NOMO-1 treated with dmso at 0.1 percent for 144 hours (cell line): Measurements from ENCODE around the gene ZCCHC18.

Experiments used
- DNase-seq: peaks from one replicate; lab custom pipeline; 2025; ENCODE audit not compliant: unreplicated experiment; lab: John Stamatoyannopoulos, UW

The ZCCHC18 gene

GRCh38 chrX:104130808-104131207 lies 18.5 kb downstream of the ZCCHC18 start:
- no peak for DNase-seq

- DNase-seq = no peak
Measured at GRCh38 chrX:104134583-104135261, 22.4 kb downstream of the ZCCHC18 start.

DNA sequence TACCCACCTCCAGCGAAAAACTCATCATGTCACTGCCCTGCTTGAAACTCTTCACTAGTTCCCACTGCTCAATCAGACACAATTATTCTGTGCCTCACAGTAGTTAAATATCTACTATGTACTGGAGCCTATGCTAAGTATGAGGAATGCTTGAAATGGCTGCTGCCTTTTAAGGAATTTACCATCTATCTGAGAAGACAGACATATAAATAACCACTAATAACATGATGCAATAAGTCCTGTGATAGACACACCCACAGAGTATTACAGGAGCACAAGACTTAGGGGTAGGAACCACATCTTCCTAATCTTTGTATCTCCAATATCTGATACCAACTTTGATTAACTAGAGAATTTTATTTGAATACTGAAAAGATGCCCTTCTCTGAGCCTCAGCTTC lies 23.4 kb downstream of the ZCCHC18 start:
- DNase-seq = no peak

DNA sequence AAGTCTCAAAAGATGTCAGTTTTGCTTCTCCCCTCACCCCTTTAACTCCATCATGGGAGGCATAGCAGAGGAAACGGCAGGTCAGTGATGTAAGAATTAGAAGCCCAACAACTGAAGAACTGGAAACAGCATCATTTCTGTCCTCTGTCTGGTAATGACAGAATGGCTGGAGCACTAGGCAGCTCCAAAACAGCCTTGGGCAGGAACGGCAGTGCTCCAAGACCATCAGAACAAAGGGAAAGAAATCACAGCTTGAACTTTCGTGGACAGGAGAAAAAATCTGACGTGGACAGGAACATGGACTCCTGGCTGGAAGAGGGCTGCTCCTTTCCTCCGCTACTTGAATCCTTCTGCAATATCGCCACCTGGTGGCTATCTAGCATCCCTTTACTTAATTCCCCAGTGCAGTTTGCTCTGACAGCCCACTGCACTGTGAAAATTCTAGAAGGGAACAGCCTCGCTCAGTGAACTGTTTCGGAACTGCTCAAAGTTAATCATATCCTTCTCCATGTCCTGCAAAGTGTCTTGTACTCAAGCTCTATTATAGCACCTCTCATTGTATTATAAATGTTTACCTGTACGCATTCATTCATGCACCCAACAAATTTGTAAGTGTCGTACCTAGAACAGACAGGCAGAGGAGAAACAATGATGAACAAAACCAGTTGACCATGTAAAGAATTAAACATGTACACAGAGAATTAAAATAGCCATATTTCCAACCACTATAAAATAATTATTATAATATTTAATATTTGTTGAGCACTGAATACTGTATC lies 24.1 kb downstream of the ZCCHC18 start:
- DNase-seq = no peak

- no peak for DNase-seq
Measured at GRCh38 chrX:104137496-104137895, 25.2 kb downstream of the ZCCHC18 start.

GRCh38 chrX:104141087-104141760 lies 28.9 kb downstream of the ZCCHC18 start:
- DNase-seq = no peak

DNA sequence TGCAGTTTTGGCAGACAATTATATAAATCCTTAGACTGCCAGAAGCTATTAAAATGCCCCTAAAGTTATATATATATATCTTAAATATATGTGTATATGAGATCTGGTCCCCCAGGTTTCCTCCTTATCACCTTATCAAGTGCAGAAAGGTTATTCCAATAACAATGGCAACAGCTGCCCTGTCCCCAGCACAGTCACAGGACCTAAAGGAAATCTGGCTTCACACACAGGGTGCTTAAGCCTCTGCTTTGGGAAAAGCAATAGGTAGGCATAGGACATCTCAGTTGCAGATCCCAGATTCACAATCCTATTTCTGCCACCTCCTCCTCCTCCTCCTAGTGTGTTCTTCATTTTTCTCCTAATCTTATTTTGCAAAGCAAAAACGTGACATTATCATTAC lies 38.7 kb downstream of the ZCCHC18 start:
- no peak for DNase-seq

DNA sequence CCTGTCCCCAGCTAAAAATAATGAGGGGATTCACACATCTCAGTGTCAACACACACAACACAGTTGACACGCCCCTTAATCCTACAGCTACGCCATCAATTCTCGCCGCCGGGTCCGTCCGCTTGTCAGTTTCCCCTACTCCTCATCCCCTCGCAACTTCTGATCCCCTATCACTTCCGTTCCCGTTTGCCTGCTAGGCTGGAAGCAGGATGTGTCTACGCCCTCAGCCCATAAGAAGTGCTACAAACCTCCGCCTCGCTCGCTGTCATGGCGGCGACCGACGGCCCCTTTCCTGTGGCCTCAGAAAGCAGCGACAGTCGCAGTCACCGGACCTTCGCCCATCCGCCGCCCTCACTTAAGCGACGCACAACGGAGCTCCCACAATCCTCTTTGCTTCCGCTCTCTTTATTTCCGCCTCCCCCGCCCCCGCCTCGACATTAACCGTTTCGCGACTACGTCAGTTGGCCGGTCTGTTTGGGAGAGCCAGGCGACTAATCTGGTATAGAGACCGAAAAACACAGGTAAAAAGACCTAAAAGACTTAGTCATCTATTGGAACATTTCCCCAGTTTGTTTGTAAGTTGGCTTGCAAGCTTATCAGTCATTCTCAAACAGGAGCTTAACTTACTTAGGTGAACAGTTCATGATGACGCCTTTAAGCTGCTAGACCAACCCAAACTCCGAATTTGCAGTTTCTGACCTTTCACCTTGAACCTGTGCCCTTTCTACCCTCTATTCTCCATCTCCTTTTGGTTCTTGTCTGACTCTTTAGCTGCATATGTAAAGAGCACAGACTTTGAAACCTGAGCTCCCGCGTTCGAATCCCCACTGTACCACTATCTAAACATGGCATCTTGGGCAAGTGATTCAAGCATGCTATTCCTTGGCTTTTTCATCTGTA lies 44.6 kb downstream of the ZCCHC18 start, which contains the start of gene SLC25A53:
Gene SLC25A53 (minus strand): TSS at position 380 of the 900 bp plus-strand sequence. CDS start 51,752 bp downstream, outside the sequence.
- peak; percentile 71 for DNase-seq
